GM18498 (cell line): Measurements from ENCODE around the gene FYTTD1.
A peak's percentile ranks its signal among the peaks of the same experiment; 100 is the strongest.

ENCODE experiments used
- ATAC-seq: cut with Tn5 transposase; IDR thresholded peaks from one replicate; pipeline ENCODE4 v1.9.1; 2021; ENCODE audit warnings: mild to moderate bottlenecking, moderate library complexity; ENCODE audit not compliant: unreplicated experiment

Gene FYTTD1

DNA sequence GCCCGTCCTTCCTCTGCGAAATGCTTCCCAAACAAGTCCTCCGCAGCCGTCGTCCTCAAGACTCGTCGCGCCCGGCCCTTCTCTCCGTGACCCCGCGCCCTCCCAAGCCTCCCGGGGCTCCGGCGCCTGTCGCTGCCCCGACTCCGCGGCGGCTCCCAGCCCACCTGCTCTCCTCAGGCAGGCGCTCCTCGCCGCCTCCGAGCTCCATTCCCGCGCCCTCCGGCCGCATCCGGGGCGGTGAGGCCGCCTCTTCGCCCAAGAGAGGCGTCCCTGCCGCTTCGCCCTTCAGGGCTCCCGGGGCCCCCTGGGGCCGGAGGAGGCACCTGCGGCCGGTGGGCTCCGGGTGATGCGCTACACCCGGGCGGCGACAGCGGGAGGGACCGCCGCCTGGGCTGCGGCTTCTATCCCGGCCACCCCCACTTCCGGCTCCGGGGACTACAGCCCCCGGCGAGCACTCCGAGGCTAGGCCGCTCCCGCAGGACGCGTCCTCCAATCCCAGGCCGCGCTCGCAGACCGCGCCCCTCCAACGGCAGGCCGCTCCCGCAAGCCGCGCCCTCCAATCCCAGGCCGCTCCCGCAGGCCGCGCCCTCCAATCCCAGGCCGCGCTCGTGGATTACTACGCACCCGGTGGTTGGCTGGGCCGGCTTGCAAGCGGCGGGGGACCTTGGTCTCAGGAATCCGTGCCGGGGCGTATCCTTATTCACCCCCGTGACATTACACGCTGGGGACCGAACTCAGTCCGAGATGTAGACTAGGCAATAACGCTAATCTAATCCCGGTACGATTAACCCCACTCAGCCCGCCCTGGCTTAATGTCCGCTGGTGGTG, 13.0 kb upstream of the FYTTD1 start, which contains the start of gene RUBCN:
Gene RUBCN, minus strand, starts transcription at position 414 of the 828 bp plus-strand sequence. Its CDS starts 185 bp downstream, at position 229.
- ATAC-seq, result peak; percentile 85

DNA sequence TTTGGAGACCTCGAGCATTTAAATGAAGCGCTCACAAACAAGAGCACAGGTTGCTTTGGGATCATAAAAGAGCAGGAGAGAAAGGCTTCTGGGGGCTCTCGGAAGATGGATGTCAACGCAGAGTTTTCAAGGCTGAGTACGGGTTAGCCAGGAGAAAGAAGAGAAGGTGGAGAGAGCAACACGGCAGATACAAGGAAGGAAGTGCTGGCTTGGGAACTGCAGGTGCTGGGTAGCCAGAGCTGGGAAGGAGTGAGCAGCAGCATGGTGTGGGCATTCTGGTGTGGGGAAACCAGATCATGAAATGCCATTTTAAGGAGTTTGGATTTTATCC, 12.4 kb upstream of the FYTTD1 start:
- ATAC-seq, result no peak

DNA sequence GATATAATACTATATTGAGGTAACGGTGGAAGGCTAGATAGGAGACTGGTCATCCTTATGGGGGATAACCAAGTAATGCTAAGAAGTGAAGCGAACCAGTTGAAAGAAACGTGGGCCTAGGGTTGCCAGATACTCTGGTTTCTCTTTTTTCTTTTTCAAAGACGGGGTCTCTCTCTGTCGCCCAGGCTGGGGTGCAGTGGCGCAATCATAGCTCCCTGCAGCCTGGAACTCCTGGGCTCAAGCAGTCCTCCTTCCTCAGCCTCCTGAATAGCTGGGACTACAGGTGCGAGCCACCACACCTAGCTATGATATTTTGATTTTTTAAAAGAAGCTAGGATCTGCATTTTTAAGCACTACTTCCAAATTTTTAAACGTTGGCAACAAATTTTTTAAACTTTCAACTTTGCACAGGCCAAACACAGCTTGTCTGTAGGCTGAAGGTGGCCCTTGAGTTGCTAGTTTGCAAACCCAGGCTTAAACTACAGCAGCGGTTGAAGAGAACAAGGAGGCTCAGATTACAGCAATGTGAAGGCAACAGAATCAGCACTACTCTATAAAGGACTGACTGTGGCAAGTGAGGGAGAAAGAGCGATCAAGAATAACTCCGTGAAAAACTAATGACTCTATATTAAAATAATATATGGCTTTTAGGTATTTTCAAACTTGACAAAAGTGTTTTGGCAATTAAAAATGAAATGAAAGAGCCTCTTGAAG, 11.8 kb upstream of the FYTTD1 start:
- ATAC-seq, result no peak

DNA sequence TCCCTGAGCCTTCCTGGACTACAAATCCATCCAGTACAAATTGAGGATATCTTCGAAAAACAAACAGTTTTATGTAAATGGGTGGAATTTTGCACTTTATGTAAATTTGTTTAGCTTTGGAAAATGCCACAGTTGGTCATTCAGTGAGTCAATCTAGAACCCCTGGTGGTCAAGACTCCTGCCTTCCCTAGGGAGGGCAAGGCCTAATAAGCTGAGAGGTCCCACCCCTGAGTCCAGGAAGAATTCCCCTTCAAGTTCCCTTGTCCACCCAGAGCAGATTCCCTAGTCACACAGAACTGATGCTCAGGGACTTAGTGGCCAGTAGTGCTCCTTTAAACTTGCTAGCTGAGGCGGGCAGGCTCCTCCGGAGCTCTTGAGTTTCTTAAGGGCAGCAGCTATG, 6.9 kb upstream of the FYTTD1 start:
- no peak for ATAC-seq

DNA sequence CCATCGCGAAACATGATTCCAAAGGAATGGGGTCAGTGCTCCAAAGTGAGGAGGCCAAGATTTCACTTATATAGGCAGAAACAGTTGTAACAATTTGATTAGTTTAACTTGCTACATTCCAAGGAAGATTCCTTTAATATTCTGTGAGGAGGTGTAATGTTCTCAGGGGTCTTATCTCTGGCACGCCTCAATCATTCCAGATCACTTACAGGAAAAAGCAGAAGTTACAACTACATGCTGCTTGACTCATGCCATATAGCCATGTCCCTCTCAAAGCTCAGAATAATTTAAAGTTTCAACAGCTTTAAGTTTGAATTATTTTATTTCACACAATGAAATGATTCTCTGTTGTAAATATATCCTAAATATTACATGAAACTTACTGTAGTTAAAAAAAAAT, 3.5 kb upstream of the FYTTD1 start:
- ATAC-seq, result no peak

DNA sequence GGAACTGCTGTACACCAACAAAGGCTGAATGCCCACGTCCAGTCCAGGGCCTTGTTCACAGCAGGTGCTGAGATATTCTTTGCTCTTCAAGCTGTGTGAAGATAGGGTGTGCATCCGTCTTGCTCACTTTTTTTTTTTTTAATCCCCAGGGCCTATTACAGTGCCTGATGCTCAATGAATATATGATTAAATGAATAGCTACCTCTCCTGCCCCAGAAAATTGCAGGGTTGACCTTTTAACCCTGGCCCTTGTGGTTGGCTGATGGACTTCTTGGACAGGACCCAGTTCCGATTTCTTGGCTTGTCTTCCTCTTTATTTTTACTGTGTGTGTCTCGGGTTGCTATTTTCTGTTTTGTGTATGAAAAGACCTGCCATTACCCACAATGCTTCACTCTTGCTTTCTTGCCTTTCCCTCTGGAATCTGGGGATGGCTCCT, 2.9 kb upstream of the FYTTD1 start:
- no peak for ATAC-seq

DNA sequence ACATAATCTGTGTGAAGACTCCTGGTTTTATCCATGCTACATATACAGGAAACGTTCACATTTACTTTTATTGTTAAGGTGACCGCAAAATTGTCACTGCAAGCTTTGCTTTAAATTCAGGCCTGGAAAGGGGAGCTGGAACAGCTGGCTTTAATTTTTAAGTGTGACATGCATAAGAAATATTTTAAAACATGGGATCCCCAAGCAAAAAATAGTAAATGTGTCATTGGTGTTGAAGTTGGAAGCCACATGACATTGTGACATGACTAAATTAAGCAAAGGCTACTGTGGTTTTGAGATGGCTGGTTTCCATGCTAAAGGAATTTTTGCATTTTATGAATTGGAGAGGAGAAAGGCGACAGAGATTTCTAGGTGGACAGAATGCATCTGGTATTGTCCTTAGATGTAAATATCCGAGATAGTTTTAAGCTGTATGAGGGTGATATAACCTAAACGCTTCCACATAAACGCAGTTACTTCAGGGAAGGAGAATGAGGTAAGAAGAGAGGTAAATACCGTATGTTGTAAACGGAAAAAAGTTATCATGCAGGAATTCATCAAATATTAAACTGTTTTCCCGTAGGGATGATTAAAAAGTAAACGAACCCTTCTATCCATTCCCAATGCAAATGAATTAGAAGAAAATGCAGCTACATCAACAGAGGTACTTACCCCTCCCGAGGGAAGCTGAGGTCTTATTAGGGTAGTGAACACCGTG, 927 bp upstream of the FYTTD1 start:
- no peak for ATAC-seq

DNA sequence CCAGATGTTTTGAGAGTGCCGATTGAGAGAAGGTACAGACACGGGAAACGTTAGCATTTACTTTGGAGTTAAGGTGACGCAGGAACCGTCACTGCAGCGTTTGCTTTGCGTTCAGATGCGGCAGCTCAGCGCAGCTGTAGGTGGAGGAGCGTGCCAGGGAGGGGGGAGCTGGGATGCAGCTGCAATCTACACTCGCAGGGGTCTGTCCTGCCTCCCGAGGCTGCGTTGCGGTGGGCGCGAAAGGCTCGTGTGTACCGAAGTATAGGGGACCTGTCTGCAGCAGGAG, 425 bp upstream of the FYTTD1 start:
- peak; percentile 35 for ATAC-seq

DNA sequence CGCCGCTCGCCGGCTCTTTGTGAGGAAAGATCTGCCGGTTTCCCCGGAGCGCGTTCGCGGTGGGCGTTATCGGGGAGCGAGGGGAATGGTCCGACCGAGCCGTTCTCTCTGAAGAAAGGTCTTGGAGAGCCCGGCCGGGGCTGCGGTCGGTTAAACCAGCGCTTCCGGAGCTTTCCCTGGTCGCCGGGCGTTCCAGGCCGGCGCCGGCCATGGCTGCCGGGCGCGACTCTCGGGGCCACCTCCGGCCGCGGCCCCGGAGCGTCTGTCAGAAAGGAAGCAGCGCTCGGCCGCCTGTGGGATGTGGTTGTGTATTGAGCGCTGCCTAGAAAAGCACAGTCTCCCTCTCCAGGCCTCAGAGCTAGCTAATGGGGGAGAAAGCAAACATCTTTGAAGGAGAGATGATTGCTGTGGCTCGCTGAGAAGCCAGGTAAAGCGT, 731 bp downstream of the FYTTD1 start:
- peak; percentile 52 for ATAC-seq

DNA sequence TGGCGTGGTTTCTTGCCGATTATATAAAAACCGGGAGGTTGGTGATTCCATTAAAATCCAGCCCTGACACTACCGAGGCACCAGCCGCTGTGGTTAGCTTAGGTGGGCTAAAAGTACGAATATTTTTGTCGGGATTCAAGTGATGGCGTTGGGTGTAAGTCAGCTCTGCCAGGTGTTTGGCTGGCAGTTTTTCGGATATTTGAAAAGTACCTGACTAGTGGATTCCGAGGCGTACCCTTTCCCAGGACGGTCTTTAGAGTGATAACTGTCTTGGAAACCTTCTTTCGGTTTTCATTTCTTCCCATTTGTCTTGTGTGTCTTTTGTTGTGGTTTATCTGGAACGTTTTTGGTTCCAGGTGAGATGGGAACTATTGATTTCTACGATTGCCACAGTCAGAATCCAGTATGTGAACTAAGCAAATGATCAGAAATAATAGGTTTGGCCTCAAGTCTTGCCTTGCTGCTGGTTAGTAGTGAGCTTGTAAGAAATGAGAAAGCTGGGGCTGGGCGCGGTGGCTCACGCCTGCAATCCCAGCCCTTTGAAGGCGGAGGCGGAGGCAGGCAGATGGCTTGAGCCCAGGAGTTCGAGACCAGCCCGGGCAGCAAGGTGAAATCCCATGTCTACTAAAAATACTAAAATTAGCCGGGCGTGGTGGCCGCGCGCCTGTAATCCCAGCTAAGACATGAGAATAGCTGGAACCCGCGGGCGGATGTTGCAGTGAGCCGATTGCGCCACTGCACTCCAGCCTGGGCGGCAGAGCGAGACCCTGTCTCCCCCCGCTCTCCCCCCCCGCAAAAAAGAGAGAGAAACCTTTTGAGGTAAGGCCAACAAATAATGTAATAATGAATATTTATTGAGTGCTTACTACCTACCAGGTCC, 1.4 kb downstream of the FYTTD1 start:
- no peak for ATAC-seq

DNA sequence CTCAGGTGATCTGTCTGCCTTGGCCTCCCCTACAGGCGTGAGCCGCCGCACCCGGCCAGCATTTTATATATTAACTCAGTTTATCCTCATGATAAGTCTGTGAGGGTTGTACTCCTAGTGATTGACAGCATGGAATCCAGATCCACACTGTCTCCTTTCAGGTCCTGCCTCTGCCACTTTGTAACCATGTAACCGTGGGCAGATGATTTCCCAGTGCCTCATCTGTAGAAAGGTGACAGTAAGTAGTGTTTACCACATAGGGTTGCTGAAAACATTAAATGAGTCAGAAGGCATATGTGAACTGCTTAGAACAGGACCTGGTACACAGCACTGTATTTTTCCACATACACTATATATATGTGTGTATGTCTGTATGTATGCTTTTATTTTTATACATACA, 2.4 kb downstream of the FYTTD1 start:
- ATAC-seq, result no peak

DNA sequence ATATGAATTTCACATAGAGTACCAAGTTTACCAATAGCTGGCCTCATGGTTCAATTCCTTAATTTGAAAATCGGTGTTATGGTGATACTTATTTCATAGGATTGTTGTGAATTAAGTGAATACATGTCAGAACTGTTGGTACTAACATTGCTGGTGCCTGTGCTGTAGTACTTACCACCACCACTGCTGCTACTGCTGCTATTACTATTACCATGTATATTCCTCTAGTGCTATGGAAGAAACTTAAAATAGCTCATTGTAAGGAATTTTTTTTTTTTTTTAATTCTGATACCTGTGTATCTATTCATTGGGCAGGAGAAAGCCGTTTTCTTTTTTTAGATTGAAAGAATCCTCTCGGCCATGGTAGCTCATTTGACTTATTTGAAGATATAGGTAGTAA, 3.6 kb downstream of the FYTTD1 start:
- ATAC-seq, result no peak

DNA sequence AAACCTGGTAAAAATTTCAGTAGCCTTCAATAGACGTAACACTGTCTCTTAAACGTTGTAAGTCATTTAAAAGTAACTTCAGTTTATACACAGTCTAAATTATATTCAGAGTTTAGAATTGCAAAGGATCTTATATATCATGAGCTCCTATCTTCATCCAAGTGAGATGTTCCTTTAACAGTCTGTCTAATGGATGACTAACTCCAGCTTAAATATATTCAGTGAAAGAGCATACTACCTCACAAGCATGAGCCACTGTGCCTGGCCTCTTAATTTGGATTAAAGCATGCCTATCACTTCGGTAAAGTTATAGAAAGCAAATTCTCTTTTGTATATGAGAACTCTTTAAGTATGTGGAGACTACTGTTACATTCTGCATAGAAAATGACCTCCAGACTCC, 7.0 kb downstream of the FYTTD1 start:
- no peak for ATAC-seq

DNA sequence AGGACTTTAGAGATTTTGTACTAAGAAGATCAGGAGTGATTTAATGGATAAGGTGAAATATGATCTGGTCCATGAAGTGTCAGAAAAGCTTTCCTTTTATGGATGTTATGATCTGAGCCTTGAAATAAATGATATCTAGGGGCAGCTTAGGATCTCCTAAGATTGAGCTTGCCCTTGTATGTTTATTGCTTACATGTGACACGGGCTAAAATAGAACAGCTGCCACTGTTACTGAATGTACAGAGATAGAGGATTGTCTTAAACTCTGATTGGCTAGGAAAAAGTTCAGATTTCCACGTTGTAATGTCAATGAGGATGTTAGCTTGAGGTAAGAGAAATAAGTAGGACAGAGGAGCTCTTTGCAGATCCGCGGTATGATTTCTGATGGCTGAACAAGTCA, 8.8 kb downstream of the FYTTD1 start:
- ATAC-seq, result no peak

DNA sequence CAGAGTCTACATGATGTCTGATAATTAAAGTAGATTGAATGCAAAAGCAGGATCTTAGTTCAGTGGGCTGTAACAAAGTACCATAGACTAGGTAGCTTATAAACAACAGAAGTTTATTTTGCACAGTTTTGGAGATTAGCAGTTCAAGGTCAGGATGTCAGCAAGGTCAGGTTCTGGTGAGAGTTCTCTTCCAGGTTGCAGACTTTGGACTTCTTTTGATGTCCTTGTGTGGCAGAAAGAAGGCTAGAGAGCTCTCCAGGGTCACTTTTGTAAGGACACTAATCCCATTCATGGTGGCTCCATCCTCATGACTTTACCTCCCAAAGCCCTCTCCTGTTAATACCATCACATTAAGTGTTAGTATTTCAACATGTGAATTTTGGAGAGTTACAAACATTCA, 12.1 kb downstream of the FYTTD1 start:
- no peak for ATAC-seq

DNA sequence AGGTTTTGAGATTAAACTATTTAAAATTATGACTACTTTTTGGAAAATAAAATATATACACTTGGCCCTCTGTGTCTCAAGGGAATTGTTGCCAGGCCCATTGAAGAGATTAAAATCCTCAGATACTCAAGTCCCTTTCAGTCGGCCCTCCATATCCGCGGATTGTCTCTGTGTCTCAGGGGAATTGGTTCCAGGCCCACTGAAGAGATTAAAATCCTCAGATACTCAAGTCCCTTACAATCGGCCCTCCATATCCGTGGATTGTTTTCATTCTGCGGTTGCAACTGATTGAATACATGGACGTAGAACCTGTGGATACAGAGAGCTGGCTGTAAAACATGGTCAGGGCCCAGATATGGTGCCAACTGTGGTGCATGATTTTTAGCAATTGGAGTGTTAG, 25.6 kb downstream of the FYTTD1 start:
- no peak for ATAC-seq

DNA sequence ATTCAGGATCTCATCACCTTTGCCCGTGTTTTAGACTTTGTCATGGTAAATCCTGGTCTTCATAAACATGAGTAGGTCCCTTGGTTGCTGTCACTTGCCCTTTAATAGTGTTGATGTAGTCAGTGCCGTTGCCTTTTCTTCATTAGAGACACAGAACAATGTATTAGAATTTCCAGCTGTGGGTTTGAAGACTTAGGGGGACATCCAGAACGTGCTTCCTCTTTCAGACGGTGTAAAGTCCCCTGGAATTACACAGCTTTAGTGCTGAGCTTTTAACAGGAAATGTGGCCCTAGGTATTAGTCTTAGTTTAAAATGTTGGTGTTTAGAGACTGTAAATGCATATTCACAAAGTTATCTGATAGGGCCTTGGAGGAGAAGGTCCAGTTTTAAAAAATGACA, 32.5 kb downstream of the FYTTD1 start:
- ATAC-seq, result peak; percentile 52

DNA sequence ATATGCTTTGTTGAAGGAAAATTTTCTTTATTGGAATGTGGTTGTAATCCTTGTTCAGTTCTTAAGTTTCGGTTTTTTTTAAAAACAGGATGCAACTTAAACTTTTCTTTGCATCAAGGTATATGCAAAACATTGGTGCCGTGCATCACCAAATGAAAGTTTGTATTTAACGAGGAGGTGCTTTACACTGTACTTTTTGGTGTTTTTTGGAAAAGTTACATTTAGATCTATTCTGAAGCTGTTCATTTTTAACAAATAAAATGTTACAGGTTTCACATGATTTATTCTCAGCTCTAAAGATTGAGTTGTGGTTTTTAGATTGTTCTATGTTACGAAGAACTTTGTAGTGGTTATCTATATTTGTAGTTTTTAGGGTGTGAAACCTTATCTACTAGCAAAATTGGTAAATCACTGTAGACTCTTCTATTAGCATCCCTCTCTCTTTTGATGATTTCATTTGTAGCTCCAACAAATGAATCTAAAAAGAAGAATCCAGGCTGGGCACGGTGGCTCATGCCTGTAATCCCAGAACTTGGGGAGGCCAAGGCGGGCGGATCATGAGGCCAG, 34.4 kb downstream of the FYTTD1 start:
- ATAC-seq, result no peak

DNA sequence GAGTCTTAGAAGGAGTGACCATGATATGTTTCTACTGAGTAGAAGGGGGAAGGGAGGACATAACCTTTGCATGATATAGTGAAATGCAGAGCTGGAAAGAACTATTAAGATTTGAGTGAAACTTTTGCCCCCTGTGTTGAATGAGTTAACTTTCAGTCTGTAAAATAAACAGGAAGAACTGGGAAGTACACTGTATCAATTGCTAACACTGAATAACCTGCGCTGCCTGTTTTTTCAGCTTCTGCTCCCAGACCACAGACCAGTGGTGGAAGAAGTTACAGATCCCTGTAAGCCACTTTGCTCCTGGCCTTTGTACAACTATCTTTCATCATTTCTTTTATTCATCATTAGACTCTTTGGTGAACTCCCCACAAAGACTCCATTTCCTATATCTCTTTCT, 37.7 kb downstream of the FYTTD1 start:
- no peak for ATAC-seq

DNA sequence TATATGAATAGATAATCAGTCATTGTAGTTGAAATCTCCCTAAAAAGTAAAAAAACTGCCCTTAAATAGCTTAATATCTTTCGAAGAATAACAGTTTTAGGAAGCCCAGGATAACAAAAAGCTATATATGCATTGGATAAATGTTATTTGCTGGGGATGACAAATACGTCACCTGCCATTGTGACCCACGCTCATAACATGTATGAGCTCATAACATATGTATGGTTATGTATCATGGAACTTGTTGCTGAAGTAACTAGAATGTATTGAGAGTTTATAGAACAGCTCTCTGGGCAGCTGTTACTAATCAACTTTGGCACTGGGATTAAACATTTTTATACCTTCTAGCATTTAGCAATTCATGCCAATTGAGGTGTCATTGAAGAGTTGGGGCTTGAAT, 39.6 kb downstream of the FYTTD1 start:
- no peak for ATAC-seq

DNA sequence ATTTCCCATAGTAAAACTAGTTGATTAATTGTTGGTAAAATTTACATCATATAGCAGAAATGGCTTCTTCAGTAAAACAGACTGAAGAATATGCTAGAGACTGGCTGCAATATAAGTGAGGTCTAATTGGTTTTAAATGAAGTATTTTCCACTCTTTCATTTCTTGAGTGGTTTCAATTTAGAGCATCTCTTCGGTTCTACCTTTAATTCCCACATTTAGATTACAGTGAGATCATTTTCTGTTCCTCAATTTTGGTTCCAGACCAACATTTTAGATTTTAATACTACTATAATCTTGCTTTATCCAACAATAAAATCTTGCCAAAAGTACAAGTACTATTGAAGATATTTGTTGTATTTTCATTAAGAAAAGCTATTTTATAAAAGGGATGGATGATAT, 40.4 kb downstream of the FYTTD1 start:
- no peak for ATAC-seq
